ENCODE data around the gene RPL19. TPM values are rescaled to one million over a fixed set of nuclear protein-coding genes. Genes with fewer than 3 reads are reported as not detected.

Gene RPL19
- total RNA-seq, 1 donor, result 2,108 TPM

GRCh38 chr17:39252788-39253460 lies 52.8 kb downstream of the RPL19 start:
- no peak overlapping the region for H3K4me3 ChIP-seq (ENCODE audit: low read depth, low read length)
- no peak for DNase-seq (ENCODE audit: low read depth)
- TF ChIP-seq CTCF (IDR thresholded peaks at IDR 0.05; ENCODE audit: insufficient read depth, low read length), result no peak

Other genes with a start within 250 kb of the RPL19 start
- gene FBXO47, start 232.9 kb upstream of the RPL19 start, total RNA-seq (ENCODE audit: low replicate concordance), result under 0.01 TPM in 1 of 2 replicates, not detected in the other
- 3.1 and 3.3 TPM in 2 replicates for gene PLXDC1, start 48.6 kb upstream of the RPL19 start, total RNA-seq (ENCODE audit: low replicate concordance)
- gene ARL5C, start 34.1 kb upstream of the RPL19 start, total RNA-seq (ENCODE audit: low replicate concordance), result 2.1 TPM in 1 of 2 replicates, not detected in the other
- gene CACNB1, start 2.6 kb upstream of the RPL19 start, total RNA-seq (ENCODE audit: low replicate concordance), result 7.0 and 8.0 TPM in 2 replicates
- gene STAC2, start 25.7 kb downstream of the RPL19 start, total RNA-seq (ENCODE audit: low replicate concordance), result 0.18 TPM in 1 of 2 replicates, not detected in the other
- 7.4 and 19.4 TPM in 2 replicates for gene FBXL20, start 201.3 kb downstream of the RPL19 start, total RNA-seq (ENCODE audit: low replicate concordance)